ENCODE data around the gene NXPH2. TPM values are rescaled to one million over a fixed set of nuclear protein-coding genes. Genes with fewer than 3 reads are reported as not detected.

The NXPH2 gene
- total RNA-seq, 2 donors from 2014 or later: 0.48 to 1.3 TPM

DNA sequence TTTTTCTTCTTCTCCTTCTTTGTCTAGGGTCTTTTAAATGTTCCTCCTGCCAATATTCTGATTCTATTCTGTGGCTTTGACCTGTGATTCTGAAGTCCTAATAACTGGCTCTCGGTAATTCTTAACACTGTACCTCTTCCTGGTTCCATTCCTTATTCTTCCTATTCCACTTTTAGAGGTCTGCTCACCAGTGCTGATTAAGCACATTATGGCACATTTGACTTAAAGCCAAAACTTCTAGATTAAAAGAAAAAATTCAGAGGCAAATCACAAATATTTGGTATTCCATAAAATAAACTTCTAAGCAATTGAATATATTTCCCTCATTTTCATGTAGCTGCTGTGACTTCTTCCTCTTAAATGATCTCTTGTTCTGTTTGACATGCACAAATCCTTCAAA lies 47.5 kb downstream of the NXPH2 start:
- Histone ChIP-seq H3K36me3 (no peaks in the 10 kb centered on the region), H3K4me1 (no peaks in the 10 kb centered on the region), H3K9me3 (peaks cover 0 to 6% of the 10 kb centered on the region in 2 donors), H3K27ac (no peak overlapping the region), H3K27me3 (no peaks in the 10 kb centered on the region), H3K4me3 (no peak overlapping the region)
- TF ChIP-seq, protein P1, sequence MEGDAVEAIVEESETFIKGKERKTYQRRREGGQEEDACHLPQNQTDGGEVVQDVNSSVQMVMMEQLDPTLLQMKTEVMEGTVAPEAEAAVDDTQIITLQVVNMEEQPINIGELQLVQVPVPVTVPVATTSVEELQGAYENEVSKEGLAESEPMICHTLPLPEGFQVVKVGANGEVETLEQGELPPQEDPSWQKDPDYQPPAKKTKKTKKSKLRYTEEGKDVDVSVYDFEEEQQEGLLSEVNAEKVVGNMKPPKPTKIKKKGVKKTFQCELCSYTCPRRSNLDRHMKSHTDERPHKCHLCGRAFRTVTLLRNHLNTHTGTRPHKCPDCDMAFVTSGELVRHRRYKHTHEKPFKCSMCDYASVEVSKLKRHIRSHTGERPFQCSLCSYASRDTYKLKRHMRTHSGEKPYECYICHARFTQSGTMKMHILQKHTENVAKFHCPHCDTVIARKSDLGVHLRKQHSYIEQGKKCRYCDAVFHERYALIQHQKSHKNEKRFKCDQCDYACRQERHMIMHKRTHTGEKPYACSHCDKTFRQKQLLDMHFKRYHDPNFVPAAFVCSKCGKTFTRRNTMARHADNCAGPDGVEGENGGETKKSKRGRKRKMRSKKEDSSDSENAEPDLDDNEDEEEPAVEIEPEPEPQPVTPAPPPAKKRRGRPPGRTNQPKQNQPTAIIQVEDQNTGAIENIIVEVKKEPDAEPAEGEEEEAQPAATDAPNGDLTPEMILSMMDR (IDR thresholded peaks at IDR 0.05): no peak
- no peak for DNase-seq (ENCODE audit: low spot score)

DNA sequence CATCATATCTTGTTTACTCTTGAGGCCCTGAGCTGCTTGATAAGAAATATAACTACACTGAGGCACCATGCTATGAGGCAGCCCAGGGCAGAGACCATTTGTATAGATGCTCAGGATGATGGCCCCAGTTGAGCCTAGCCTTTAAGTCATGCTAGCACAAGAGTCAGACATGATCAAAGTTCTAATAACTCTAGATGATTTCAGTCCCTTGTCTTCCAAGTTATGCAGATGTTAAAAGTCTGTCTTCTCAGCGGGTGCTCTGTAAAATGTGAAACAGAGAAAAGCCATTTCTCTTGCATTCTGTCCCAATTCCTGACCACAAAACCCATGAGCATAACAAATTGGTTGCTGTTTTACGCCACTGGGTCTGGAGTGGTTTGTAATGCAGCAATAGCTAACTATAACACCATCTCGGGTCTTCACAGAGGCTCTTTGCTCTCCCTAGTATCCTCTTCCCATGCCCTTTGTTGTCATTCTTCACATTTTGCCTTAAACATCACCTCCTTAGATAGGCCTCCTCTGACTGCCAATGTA lies 49.6 kb downstream of the NXPH2 start:
- Histone ChIP-seq H3K36me3 (no peaks in the 10 kb centered on the region), H3K4me3 (no peak overlapping the region), H3K27ac (no peak overlapping the region), H3K27me3 (no peaks in the 10 kb centered on the region), H3K4me1 (no peaks in the 10 kb centered on the region), H3K9me3 (no peaks in the 10 kb centered on the region)
- no peak for DNase-seq (ENCODE audit: low spot score)
- TF ChIP-seq, protein P1 (IDR thresholded peaks at IDR 0.05): no peak

DNA sequence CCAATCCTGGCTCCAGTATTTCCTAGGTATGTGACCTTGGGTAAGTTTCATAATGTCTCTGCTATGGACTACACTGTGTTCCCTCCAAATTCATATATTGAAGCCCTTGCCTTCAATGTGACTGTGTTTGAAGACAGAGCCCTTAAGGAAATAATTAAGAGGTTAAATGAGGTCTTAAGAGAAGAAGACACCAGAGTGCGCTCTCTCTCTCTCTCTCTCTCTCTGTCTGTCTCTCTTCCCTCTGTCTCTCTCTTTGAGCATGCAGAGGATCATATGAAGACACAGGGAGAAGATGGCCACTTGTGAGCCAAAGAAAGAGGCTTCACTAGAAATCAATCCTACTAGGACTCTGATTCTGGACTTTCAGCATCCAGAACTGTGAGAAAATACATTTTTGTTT lies 52.2 kb downstream of the NXPH2 start:
- Histone ChIP-seq H3K36me3 (no peaks in the 10 kb centered on the region), H3K4me3 (no peak overlapping the region), H3K27ac (no peak overlapping the region), H3K9me3 (no peaks in the 10 kb centered on the region), H3K27me3 (no peaks in the 10 kb centered on the region), H3K4me1 (no peaks in the 10 kb centered on the region)
- DNase-seq (ENCODE audit: low spot score): no peak
- TF ChIP-seq, protein P1 (IDR thresholded peaks at IDR 0.05): no peak

DNA sequence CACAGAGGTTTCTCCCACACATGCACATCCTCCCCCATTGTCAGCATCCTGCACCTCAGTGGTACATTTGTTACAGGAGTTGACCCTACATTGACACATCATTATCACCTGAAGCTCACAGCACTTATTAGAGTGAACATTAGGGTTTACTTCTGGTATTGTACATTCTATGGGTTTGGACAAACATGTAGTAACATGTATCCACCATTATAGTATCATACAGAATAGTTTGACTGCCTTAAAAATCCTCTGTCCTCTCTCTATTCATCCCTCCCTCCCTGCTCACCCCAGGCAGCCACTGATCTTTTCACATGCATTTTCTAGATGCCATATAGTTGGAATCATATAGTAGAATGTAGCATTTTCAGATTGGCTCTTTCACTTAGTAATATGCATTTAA lies 53.5 kb downstream of the NXPH2 start:
- DNase-seq (ENCODE audit: low spot score): no peak
- Histone ChIP-seq H3K4me1 (no peaks in the 10 kb centered on the region), H3K4me3 (no peak overlapping the region), H3K36me3 (no peaks in the 10 kb centered on the region), H3K27me3 (no peaks in the 10 kb centered on the region), H3K9me3 (no peaks in the 10 kb centered on the region), H3K27ac (no peak overlapping the region)
- TF ChIP-seq, protein P1 (IDR thresholded peaks at IDR 0.05): no peak

DNA sequence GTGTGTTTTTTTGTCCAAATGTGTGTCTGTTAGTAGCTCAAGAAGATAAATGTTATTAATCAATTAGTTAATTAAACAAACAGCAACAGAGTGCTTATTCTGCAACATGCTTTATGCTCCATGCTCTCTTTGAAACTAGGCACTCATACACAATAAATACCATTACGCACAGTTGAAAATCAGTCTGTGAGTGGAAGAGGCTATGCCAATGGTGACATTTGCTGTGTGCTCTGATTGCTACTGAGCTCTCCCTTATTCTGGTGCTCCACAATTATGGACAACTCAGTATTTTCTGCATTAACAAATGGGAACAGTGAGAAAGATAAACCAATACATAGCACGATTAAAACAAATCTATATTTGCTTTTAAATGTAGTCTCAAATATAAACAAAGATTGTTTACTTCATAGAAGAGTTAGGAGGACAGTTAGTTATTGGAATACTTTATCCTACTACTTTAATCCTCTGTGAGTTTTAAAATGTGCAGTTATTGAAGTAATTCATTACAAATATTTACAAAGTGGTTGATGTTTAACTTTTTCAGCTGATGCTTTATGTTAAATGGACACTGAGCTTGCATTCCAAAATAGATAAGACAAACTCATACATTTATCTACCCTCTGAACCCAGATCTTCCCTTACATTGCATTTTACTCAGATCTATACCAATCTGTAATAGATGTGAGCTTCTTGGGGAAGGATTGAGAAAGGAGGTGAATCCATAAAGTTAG lies 55.3 kb downstream of the NXPH2 start:
- H3K9me3 ChIP-seq: no peaks in the 10 kb centered on the region
- DNase-seq (ENCODE audit: low spot score): no peak
- TF ChIP-seq, protein P1 (IDR thresholded peaks at IDR 0.05): no peak
- H3K27ac ChIP-seq: no peak overlapping the region
- no peaks in the 10 kb centered on the region for H3K4me1 ChIP-seq
- no peaks in the 10 kb centered on the region for H3K36me3 ChIP-seq
- H3K27me3 ChIP-seq: no peaks in the 10 kb centered on the region
- no peak overlapping the region for H3K4me3 ChIP-seq

DNA sequence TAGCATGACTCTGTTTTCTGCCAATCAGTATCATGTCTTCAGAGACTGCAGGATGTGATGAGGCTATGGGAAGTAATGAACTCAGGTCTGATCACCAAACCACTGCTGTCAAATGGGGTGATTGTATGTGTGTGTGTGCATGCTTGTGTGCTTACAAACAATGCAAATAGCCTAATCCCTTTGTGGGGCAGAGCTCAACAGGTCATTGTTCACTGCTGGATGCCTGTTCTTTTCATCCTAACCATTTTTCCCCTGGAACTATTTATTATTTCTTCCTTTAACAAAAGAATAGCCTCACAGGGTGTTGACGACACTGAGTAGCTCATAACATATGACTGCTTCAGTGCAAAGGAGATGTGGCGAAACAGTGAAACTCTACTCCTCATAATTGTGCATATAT lies 55.9 kb downstream of the NXPH2 start:
- no peaks in the 10 kb centered on the region for H3K4me1 ChIP-seq
- H3K27ac ChIP-seq: no peak overlapping the region
- no peaks in the 10 kb centered on the region for H3K36me3 ChIP-seq
- TF ChIP-seq, protein P1 (IDR thresholded peaks at IDR 0.05): no peak
- no peaks in the 10 kb centered on the region for H3K9me3 ChIP-seq
- no peak for DNase-seq (ENCODE audit: low spot score)
- H3K4me3 ChIP-seq: no peak overlapping the region
- H3K27me3 ChIP-seq: no peaks in the 10 kb centered on the region
